ENCODE results near the gene PPP1R15A.
"Not testable (repeated sequence)": the region's sequence is repeated elsewhere in the genome, so short reads cannot be mapped to it uniquely, and the experiment has no call there.

PPP1R15A gene

GRCh38 chr19:48876043-48876981, 4.1 kb downstream of the PPP1R15A start:
- not testable (repeated sequence) for H3K14ac ChIP-seq (ENCODE audit: low read length); H3K4me3 ChIP-seq (ENCODE audit: low read length in 2 of 2); H4K91ac ChIP-seq (ENCODE audit: low read depth, low read length, poor library complexity); H3K18ac ChIP-seq (ENCODE audit: low read length); H4K8ac ChIP-seq (ENCODE audit: low read depth, low read length); H3K27ac ChIP-seq (replicated peaks; ENCODE audit: low read length); H3K23ac ChIP-seq (ENCODE audit: low read depth, low read length, poor library complexity); H3K27me3 ChIP-seq (ENCODE audit: control insufficient read depth in 3 of 3, insufficient read depth in 3 of 3, low read depth in 1 of 3, low read length in 3 of 3); H2BK120ac ChIP-seq (ENCODE audit: low read depth, low read length); H3K4ac ChIP-seq (ENCODE audit: low read length); H3K9ac ChIP-seq (ENCODE audit: low read depth, low read length, poor library complexity); H2BK5ac ChIP-seq (ENCODE audit: low read length); DNase-seq (ENCODE audit: low spot score); H2AFZ ChIP-seq (ENCODE audit: low read length); H2BK15ac ChIP-seq (ENCODE audit: low read length); H2AK5ac ChIP-seq (ENCODE audit: low read depth, low read length); H3K9me3 ChIP-seq (replicated peaks in 1 of 2; ENCODE audit: control insufficient read depth in 2 of 2, insufficient read depth in 1 of 2, low read depth in 1 of 2, low read length in 2 of 2); H3K4me2 ChIP-seq (ENCODE audit: insufficient read depth, low read length, poor library complexity, severe bottlenecking); H2BK12ac ChIP-seq (ENCODE audit: low read length)
- Histone ChIP-seq H3K79me1 (ENCODE audit: low read depth, low read length) (peaks cover 12% of the 10 kb centered on the region), H3K4me1 (ENCODE audit: control insufficient read depth in 2 of 2, insufficient read depth in 1 of 2, low read depth in 1 of 2, low read length in 2 of 2) (peaks cover 15 to 33% of the 10 kb centered on the region in 2 donors), H3K36me3 (replicated peaks in 1 of 2; ENCODE audit: control insufficient read depth in 2 of 2, insufficient read depth in 2 of 2, low read length in 2 of 2) (peaks cover 23 to 36% of the 10 kb centered on the region in 2 donors)
- WGBS, 2 donors (ENCODE audit: extremely low coverage in 2 of 2, insufficient read length in 2 of 2, insufficient replicate concordance in 1 of 2) = no CpG with 5 or more reads among the region's 30 CpGs

GRCh38 chr19:48877855-48878195, 5.6 kb downstream of the PPP1R15A start:
- peaks cover 0 to 9% of the 10 kb centered on the region in 2 donors for H3K9me3 ChIP-seq (replicated peaks in 1 of 2; ENCODE audit: control insufficient read depth in 2 of 2, insufficient read depth in 1 of 2, low read depth in 1 of 2, low read length in 2 of 2)
- H3K4me1 ChIP-seq (ENCODE audit: control insufficient read depth in 2 of 2, insufficient read depth in 1 of 2, low read depth in 1 of 2, low read length in 2 of 2) = peaks cover 13 to 33% of the 10 kb centered on the region in 2 donors
- no peak overlapping the region for H3K27ac ChIP-seq (replicated peaks; ENCODE audit: low read length)
- peaks cover 23 to 36% of the 10 kb centered on the region in 2 donors for H3K36me3 ChIP-seq (replicated peaks in 1 of 2; ENCODE audit: control insufficient read depth in 2 of 2, insufficient read depth in 2 of 2, low read length in 2 of 2)
- no peak overlapping the region for H3K4ac ChIP-seq (ENCODE audit: low read length)
- H3K9ac ChIP-seq (ENCODE audit: low read depth, low read length, poor library complexity) = no peak overlapping the region
- no peak overlapping the region for H3K18ac ChIP-seq (ENCODE audit: low read length)
- no peak overlapping the region for H2BK5ac ChIP-seq (ENCODE audit: low read length)
- peaks cover 10% of the 10 kb centered on the region for H3K79me1 ChIP-seq (ENCODE audit: low read depth, low read length)
- H4K91ac ChIP-seq (ENCODE audit: low read depth, low read length, poor library complexity) = no peak overlapping the region
- H2AFZ ChIP-seq (ENCODE audit: low read length) = no peak overlapping the region
- H2BK12ac ChIP-seq (ENCODE audit: low read length) = no peak overlapping the region
- no peak for DNase-seq (ENCODE audit: low spot score)
- no peak overlapping the region for H3K4me2 ChIP-seq (ENCODE audit: insufficient read depth, low read length, poor library complexity, severe bottlenecking)
- H4K8ac ChIP-seq (ENCODE audit: low read depth, low read length) = no peak overlapping the region
- H3K14ac ChIP-seq (ENCODE audit: low read length) = no peak overlapping the region
- H2BK15ac ChIP-seq (ENCODE audit: low read length) = no peak overlapping the region
- H2AK5ac ChIP-seq (ENCODE audit: low read depth, low read length) = no peak overlapping the region
- no CpG with 5 or more reads among the region's 6 CpGs for WGBS, 2 donors (ENCODE audit: extremely low coverage in 2 of 2, insufficient read length in 2 of 2, insufficient replicate concordance in 1 of 2)
- H3K23ac ChIP-seq (ENCODE audit: low read depth, low read length, poor library complexity) = no peak overlapping the region
- no peak overlapping the region for H3K4me3 ChIP-seq (ENCODE audit: low read length in 2 of 2)
- no peaks in the 10 kb centered on the region for H3K27me3 ChIP-seq (ENCODE audit: control insufficient read depth in 3 of 3, insufficient read depth in 3 of 3, low read depth in 1 of 3, low read length in 3 of 3)
- H2BK120ac ChIP-seq (ENCODE audit: low read depth, low read length) = no peak overlapping the region

- Histone ChIP-seq H3K14ac (ENCODE audit: low read length) (no peak overlapping the region), H3K18ac (ENCODE audit: low read length) (no peak overlapping the region), H3K4me2 (ENCODE audit: insufficient read depth, low read length, poor library complexity, severe bottlenecking) (no peak overlapping the region), H2AFZ (ENCODE audit: low read length) (no peak overlapping the region), H2AK5ac (ENCODE audit: low read depth, low read length) (no peak overlapping the region), H3K4me3 (ENCODE audit: low read length in 2 of 2) (no peak overlapping the region), H3K27ac (replicated peaks; ENCODE audit: low read length) (no peak overlapping the region), H3K27me3 (ENCODE audit: control insufficient read depth in 3 of 3, insufficient read depth in 3 of 3, low read depth in 1 of 3, low read length in 3 of 3) (no peaks in the 10 kb centered on the region), H2BK15ac (ENCODE audit: low read length) (no peak overlapping the region), H3K4me1 (ENCODE audit: control insufficient read depth in 2 of 2, insufficient read depth in 1 of 2, low read depth in 1 of 2, low read length in 2 of 2) (peaks cover 11 to 29% of the 10 kb centered on the region in 2 donors), H3K9me3 (replicated peaks in 1 of 2; ENCODE audit: control insufficient read depth in 2 of 2, insufficient read depth in 1 of 2, low read depth in 1 of 2, low read length in 2 of 2) (peaks cover 0 to 9% of the 10 kb centered on the region in 2 donors), H4K91ac (ENCODE audit: low read depth, low read length, poor library complexity) (no peak overlapping the region), H2BK5ac (ENCODE audit: low read length) (no peak overlapping the region), H2BK120ac (ENCODE audit: low read depth, low read length) (no peak overlapping the region), H3K23ac (ENCODE audit: low read depth, low read length, poor library complexity) (no peak overlapping the region), H3K36me3 (replicated peaks in 1 of 2; ENCODE audit: control insufficient read depth in 2 of 2, insufficient read depth in 2 of 2, low read length in 2 of 2) (peaks cover 22 to 34% of the 10 kb centered on the region in 2 donors), H4K8ac (ENCODE audit: low read depth, low read length) (no peak overlapping the region), H2BK12ac (ENCODE audit: low read length) (no peak overlapping the region), H3K79me1 (ENCODE audit: low read depth, low read length) (peaks cover 10% of the 10 kb centered on the region), H3K4ac (ENCODE audit: low read length) (no peak overlapping the region), H3K9ac (ENCODE audit: low read depth, low read length, poor library complexity) (no peak overlapping the region)
- WGBS, 2 donors (ENCODE audit: extremely low coverage in 2 of 2, insufficient read length in 2 of 2, insufficient replicate concordance in 1 of 2) = no CpG with 5 or more reads among the region's 11 CpGs
- no peak for DNase-seq (ENCODE audit: low spot score)
These were observed 6.2 kb downstream of the PPP1R15A start for GRCh38 chr19:48878196-48879024.

Data from neuronal stem cell (in vitro differentiated cells).